ENCODE measurements around the gene INAFM2. TPM values are rescaled to one million over a fixed set of nuclear protein-coding genes. Genes with fewer than 3 reads are reported as not detected.

Gene INAFM2
- total and polyA plus RNA-seq, 2 experiments from 2014 or later, result 18.1 to 32.7 TPM

GRCh38 chr15:40372981-40373380 is 49.5 kb downstream of the INAFM2 start:
- Histone ChIP-seq H2AFZ (no peak overlapping the region), H3K27ac (ENCODE audit: low read depth) (no peak overlapping the region), H3K36me3 (ENCODE audit: insufficient read depth) (no peaks in the 10 kb centered on the region; the same call in 1 of the 2 replicates), H4K20me1 (replicated peaks; ENCODE audit: insufficient read depth) (no peaks in the 10 kb centered on the region), H3K27me3 (ENCODE audit: insufficient read depth) (peaks cover 12% of the 10 kb centered on the region; the same call in 1 of the 2 replicates), H3K79me2 (replicated peaks; ENCODE audit: insufficient read depth) (no peaks in the 10 kb centered on the region), H3K9me2 (ENCODE audit: insufficient read depth) (no peaks in the 10 kb centered on the region), H3K4me2 (peak overlapping the region; percentile 47; the same call in 1 of the 2 replicates), H3F3A (replicated peaks; ENCODE audit: low read depth) (no peaks in the 10 kb centered on the region), H3K4me3 (no peak overlapping the region), H3K4me1 (ENCODE audit: insufficient read depth) (peaks cover 19% of the 10 kb centered on the region)
- H3K4me1 Mint-ChIP-seq, result peaks cover 24% of the 10 kb centered on the region
- DNase-seq (ENCODE audit: low spot score) (peak; percentile 32), ATAC-seq (no peak)
- no peaks in the 10 kb centered on the region; the same call in 2 of the 3 replicates for H3K36me3 Mint-ChIP-seq (ENCODE audit: low read depth)
- no peak overlapping the region for H3K4me3 Mint-ChIP-seq
- TF ChIP-seq ETS1 (IDR thresholded peaks at IDR 0.05) (0 out of 2 replicates have a peak, but pooled peaks have one; percentile 48), ZNF462 (CRISPR knock-in tag; IDR thresholded peaks at IDR 0.05) (no peak)
- peaks cover 2% of the 10 kb centered on the region; the same call in 1 of the 3 replicates for H3K9me3 Mint-ChIP-seq
- peaks cover 19% of the 10 kb centered on the region for H3K27me3 Mint-ChIP-seq (ENCODE audit: insufficient read depth, low read depth, poor library complexity)
- no peak overlapping the region for H3K27ac Mint-ChIP-seq

Other genes with a start within 250 kb of the INAFM2 start
- 16.0 and 20.3 TPM in 2 replicates for gene BMF, start 214.8 kb upstream of the INAFM2 start, total RNA-seq (2014; rRNA removed; shearing (Covaris generic))
- gene BMF, start 214.8 kb upstream of the INAFM2 start, polyA plus RNA-seq (2016; fragmentation: Nextera tagmentation; extraction: Ambion mirVana), result 2.0 and 2.5 TPM in 2 replicates
- gene BUB1B, start 162.6 kb upstream of the INAFM2 start, total RNA-seq (2014; rRNA removed; shearing (Covaris generic)), result 113 and 160 TPM in 2 replicates
- gene BUB1B, start 162.6 kb upstream of the INAFM2 start, polyA plus RNA-seq (2016; fragmentation: Nextera tagmentation; extraction: Ambion mirVana), result 69.3 and 77.7 TPM in 2 replicates
- 6.6 and 20.0 TPM in 2 replicates for gene PAK6, start 84.6 kb upstream of the INAFM2 start, total RNA-seq (2014; rRNA removed; shearing (Covaris generic))
- 2.4 and 2.9 TPM in 2 replicates for gene PAK6, start 84.6 kb upstream of the INAFM2 start, polyA plus RNA-seq (2016; fragmentation: Nextera tagmentation; extraction: Ambion mirVana)
- 0.59 and 0.74 TPM in 2 replicates for gene ANKRD63, start 40.6 kb upstream of the INAFM2 start, total RNA-seq (2014; rRNA removed; shearing (Covaris generic))
- not detected in 2 replicates for gene ANKRD63, start 40.6 kb upstream of the INAFM2 start, polyA plus RNA-seq (2016; fragmentation: Nextera tagmentation; extraction: Ambion mirVana)
- 8.5 and 13.8 TPM in 2 replicates for gene PLCB2, start 15.8 kb upstream of the INAFM2 start, total RNA-seq (2014; rRNA removed; shearing (Covaris generic))
- 7.5 and 9.5 TPM in 2 replicates for gene PLCB2, start 15.8 kb upstream of the INAFM2 start, polyA plus RNA-seq (2016; fragmentation: Nextera tagmentation; extraction: Ambion mirVana)
- gene CCDC9B, start 17.2 kb downstream of the INAFM2 start, total RNA-seq (2014; rRNA removed; shearing (Covaris generic)), result 0.97 and 1.2 TPM in 2 replicates
- gene CCDC9B, start 17.2 kb downstream of the INAFM2 start, polyA plus RNA-seq (2016; fragmentation: Nextera tagmentation; extraction: Ambion mirVana), result 0.18 and 0.23 TPM in 2 replicates
- gene PHGR1, start 27.3 kb downstream of the INAFM2 start, total RNA-seq (2014; rRNA removed; shearing (Covaris generic)), result not detected in 2 replicates
- gene PHGR1, start 27.3 kb downstream of the INAFM2 start, polyA plus RNA-seq (2016; fragmentation: Nextera tagmentation; extraction: Ambion mirVana), result not detected in 2 replicates
- gene DISP2, start 34.5 kb downstream of the INAFM2 start, total RNA-seq (2014; rRNA removed; shearing (Covaris generic)), result 1.0 and 1.3 TPM in 2 replicates
- gene DISP2, start 34.5 kb downstream of the INAFM2 start, polyA plus RNA-seq (2016; fragmentation: Nextera tagmentation; extraction: Ambion mirVana), result 2.2 and 2.5 TPM in 2 replicates
- 67.9 and 76.4 TPM in 2 replicates for gene KNSTRN, start 59.0 kb downstream of the INAFM2 start, total RNA-seq (2014; rRNA removed; shearing (Covaris generic))
- 62.7 and 80.4 TPM in 2 replicates for gene KNSTRN, start 59.0 kb downstream of the INAFM2 start, polyA plus RNA-seq (2016; fragmentation: Nextera tagmentation; extraction: Ambion mirVana)
- 64.0 and 75.4 TPM in 2 replicates for gene IVD, start 82.1 kb downstream of the INAFM2 start, total RNA-seq (2014; rRNA removed; shearing (Covaris generic))
- 53.5 and 54.1 TPM in 2 replicates for gene IVD, start 82.1 kb downstream of the INAFM2 start, polyA plus RNA-seq (2016; fragmentation: Nextera tagmentation; extraction: Ambion mirVana)
- gene BAHD1, start 117.3 kb downstream of the INAFM2 start, total RNA-seq (2014; rRNA removed; shearing (Covaris generic)), result 32.4 and 40.1 TPM in 2 replicates
- gene BAHD1, start 117.3 kb downstream of the INAFM2 start, polyA plus RNA-seq (2016; fragmentation: Nextera tagmentation; extraction: Ambion mirVana), result 11.2 and 11.6 TPM in 2 replicates
- gene CHST14, start 147.3 kb downstream of the INAFM2 start, total RNA-seq (2014; rRNA removed; shearing (Covaris generic)), result 15.6 and 17.9 TPM in 2 replicates
- 8.4 and 10.0 TPM in 2 replicates for gene CHST14, start 147.3 kb downstream of the INAFM2 start, polyA plus RNA-seq (2016; fragmentation: Nextera tagmentation; extraction: Ambion mirVana)
- gene CCDC32, start 241.3 kb downstream of the INAFM2 start, total RNA-seq (2014; rRNA removed; shearing (Covaris generic)), result 15.4 and 16.9 TPM in 2 replicates
- 12.2 and 13.8 TPM in 2 replicates for gene CCDC32, start 241.3 kb downstream of the INAFM2 start, polyA plus RNA-seq (2016; fragmentation: Nextera tagmentation; extraction: Ambion mirVana)
- 23.3 and 25.5 TPM in 2 replicates for gene RPUSD2, start 245.6 kb downstream of the INAFM2 start, total RNA-seq (2014; rRNA removed; shearing (Covaris generic))
- gene RPUSD2, start 245.6 kb downstream of the INAFM2 start, polyA plus RNA-seq (2016; fragmentation: Nextera tagmentation; extraction: Ambion mirVana), result 21.2 and 22.0 TPM in 2 replicates

Measured in GM23338 (cell line).